Measurements from ENCODE around the gene SDSL. TPM values are rescaled to one million over a fixed set of nuclear protein-coding genes. Genes with fewer than 3 reads are reported as not detected.
A peak's percentile ranks its signal among the peaks of the same experiment; 100 is the strongest.

The SDSL gene
- total and polyA plus RNA-seq, 2 of the 13 experiments (the other 11 are each of a cell fraction or from before 2014, with no cell fraction given) = 1.2 to 1.7 TPM

- TF ChIP-seq ZNF207 (IDR thresholded peaks at IDR 0.05; ENCODE audit: borderline replicate concordance) (no peak), ZBTB43 (CRISPR knock-in tag; conservative IDR thresholded peaks at IDR 0.05) (no peak), SP140L (CRISPR knock-in tag; IDR thresholded peaks at IDR 0.05; ENCODE audit: borderline replicate concordance) (no peak), ELF1 (CRISPR knock-in tag; IDR thresholded peaks at IDR 0.05) (0 out of 2 replicates have a peak, but pooled peaks have one; percentile 29), ZNF446 (CRISPR knock-in tag; IDR thresholded peaks at IDR 0.05) (no peak), CSRNP2 (CRISPR knock-in tag; conservative IDR thresholded peaks at IDR 0.05; ENCODE audit: low read depth) (no peak), CREB1 (IDR thresholded peaks at IDR 0.05) (no peak), CREB1 (CRISPR knock-in tag; IDR thresholded peaks at IDR 0.05) (no peak)
These were observed 44.9 kb downstream of the SDSL start (continued) for GRCh38 chr12:113467142-113467501.

GRCh38 chr12:113467502-113468364, 45.6 kb downstream of the SDSL start:
- 22% methylated on average over 17 of the region's 78 CpGs for WGBS (ENCODE audit: low lambda C conversion rate)
- Histone ChIP-seq H3K27me3 (ENCODE audit: control insufficient read depth in 1 of 2, insufficient read depth in 2 of 2, low read length in 2 of 2) (peaks cover 15 to 94% of the 10 kb centered on the region in 2 experiments), H3K36me3 (replicated peaks in 1 of 2; ENCODE audit: control insufficient read depth in 1 of 2, insufficient read depth in 2 of 2, low read length in 2 of 2) (no peaks in the 10 kb centered on the region), H2AFZ (ENCODE audit: low read length) (no peak overlapping the region), H3K9ac (ENCODE audit: insufficient read depth, low read depth, low read length) (no peak overlapping the region), H3K27ac (ENCODE audit: extremely low read length, insufficient read depth, low read length) (no peak overlapping the region), H3K9me3 (ENCODE audit: low read length) (no peaks in the 10 kb centered on the region), H3K4me2 (ENCODE audit: low read depth, low read length) (peak overlapping the region; percentile 57), H3K4me1 (ENCODE audit: insufficient read depth, low read length) (no peaks in the 10 kb centered on the region), H3K79me2 (ENCODE audit: insufficient read depth, low read length) (no peaks in the 10 kb centered on the region), H4K20me1 (ENCODE audit: insufficient read depth, low read length) (no peaks in the 10 kb centered on the region), H3K4me3 (replicated peaks in 1 of 3; ENCODE audit: insufficient read depth in 1 of 3, low read depth in 2 of 3, low read length in 3 of 3) (peak overlapping the region; percentile 26 to 55 (median 35); a peak in 5 of 6 replicates)
- no TSS peak for BruUV-seq (replicated peaks)
- ChIA-PET POLR2A (no interaction called here), CTCF (ENCODE audit: low intra/inter-chr PET ratio, low total read pairs) (no interaction called here)
- intact Hi-C loops (cut with micrococcal nuclease; ENCODE audit: unreplicated experiment) = no loop called here
- FAIRE-seq (no peak), ATAC-seq (peak; percentile 13), DNase-seq (ENCODE audit: low spot score) (no peak)
- in situ Hi-C loops (cut with HindIII; ENCODE audit: extremely low pct_ligation_motif_present, low pct_unique_long_range_greater_than_20kb) = loop anchor here (10.0 kb wide), 1 partner anchor 357 kb away; no protein-coding TSS in a partner anchor
- 0 out of 2 replicates have a peak, but pooled peaks have one; percentile 31 for TF ChIP-seq ZNF800 (CRISPR knock-in tag; IDR thresholded peaks at IDR 0.05)
- TF ChIP-seq EZH2 (conservative IDR thresholded peaks at IDR 0.05; ENCODE audit: low read depth, low read length) = 0 out of 2 replicates have a peak, but pooled peaks have one; percentile 32
- no peak for TF ChIP-seq HOXD1 (CRISPR knock-in tag; IDR thresholded peaks at IDR 0.05)
- TF ChIP-seq ZNF652 (CRISPR knock-in tag; IDR thresholded peaks at IDR 0.05; ENCODE audit: borderline replicate concordance, low read depth) = no peak
- no peak for TF ChIP-seq ZNF264 (CRISPR knock-in tag; IDR thresholded peaks at IDR 0.05)
- peak; percentile 26 for TF ChIP-seq ZNF883 (CRISPR knock-in tag; IDR thresholded peaks at IDR 0.05; ENCODE audit: not compliant biosample characterization)
- no peak for TF ChIP-seq GMEB2 (CRISPR knock-in tag; IDR thresholded peaks at IDR 0.05; ENCODE audit: low read depth)
- TF ChIP-seq MED13 (CRISPR knock-in tag; IDR thresholded peaks at IDR 0.05) = no peak
- TF ChIP-seq MLLT10 (CRISPR knock-in tag; IDR thresholded peaks at IDR 0.05) = no peak
- TF ChIP-seq ZNF17 (CRISPR knock-in tag; IDR thresholded peaks at IDR 0.05) = no peak
